Gastroesophageal sphincter (tissue), 3 donors: ENCODE measurements around the gene POLE3.

ENCODE experiments used
- CTCF ChIP-seq, 4 experiments: fragments of 200-600 bp in 2 of 4; fragments of 450-650 bp in 2 of 4; sonication (generic) in 1 of 4; IDR thresholded peaks; one replicate each; pipeline ENCODE4 v1.5.1; 2017 to 2019; ENCODE audit warnings: antibody characterized with exemption in 4 of 4, mild to moderate bottlenecking in 2 of 4, moderate library complexity in 2 of 4
- EP300 ChIP-seq: sonication (generic); formaldehyde crosslinking; IDR thresholded peaks from one replicate; pipeline ENCODE4 v1.6.1; 2017; ENCODE audit warnings: antibody characterized with exemption, mild to moderate bottlenecking
- POLR2A ChIP-seq, 2 donors: fragments of 450-650 bp; IDR thresholded peaks; one replicate each; pipeline ENCODE4 v1.6.1; 2017; ENCODE audit warnings: antibody characterized with exemption in 2 of 2, mild to moderate bottlenecking in 2 of 2, moderate library complexity in 1 of 2
- POLR2AphosphoS5 ChIP-seq: sonication (generic); formaldehyde crosslinking; IDR thresholded peaks from one replicate; pipeline ENCODE4 v1.6.1; 2017; ENCODE audit warnings: antibody characterized with exemption

- TF ChIP-seq CTCF (IDR thresholded peaks at IDR 0.05) (no peak), EP300 (no peak), POLR2A (IDR thresholded peaks at IDR 0.05) (no peak), POLR2AphosphoS5 (no peak)
Observed at GRCh38 chr9:113387560-113388230, 22.8 kb downstream of the POLE3 start.
